ENCODE data around the gene CNGB1.
"Not testable (repeated sequence)": the region's sequence is repeated elsewhere in the genome, so short reads cannot be mapped to it uniquely, and the experiment has no call there.

The CNGB1 gene

GRCh38 chr16:57970970-57971369 is at the start of gene CNGB1:
Gene CNGB1, minus strand, starts transcription at chr16:57971128. Its CDS starts 3,842 bp downstream, at chr16:57967286.
- no peak for DNase-seq (ENCODE audit: low read depth in 2 of 2, low spot score in 1 of 2)

DNA sequence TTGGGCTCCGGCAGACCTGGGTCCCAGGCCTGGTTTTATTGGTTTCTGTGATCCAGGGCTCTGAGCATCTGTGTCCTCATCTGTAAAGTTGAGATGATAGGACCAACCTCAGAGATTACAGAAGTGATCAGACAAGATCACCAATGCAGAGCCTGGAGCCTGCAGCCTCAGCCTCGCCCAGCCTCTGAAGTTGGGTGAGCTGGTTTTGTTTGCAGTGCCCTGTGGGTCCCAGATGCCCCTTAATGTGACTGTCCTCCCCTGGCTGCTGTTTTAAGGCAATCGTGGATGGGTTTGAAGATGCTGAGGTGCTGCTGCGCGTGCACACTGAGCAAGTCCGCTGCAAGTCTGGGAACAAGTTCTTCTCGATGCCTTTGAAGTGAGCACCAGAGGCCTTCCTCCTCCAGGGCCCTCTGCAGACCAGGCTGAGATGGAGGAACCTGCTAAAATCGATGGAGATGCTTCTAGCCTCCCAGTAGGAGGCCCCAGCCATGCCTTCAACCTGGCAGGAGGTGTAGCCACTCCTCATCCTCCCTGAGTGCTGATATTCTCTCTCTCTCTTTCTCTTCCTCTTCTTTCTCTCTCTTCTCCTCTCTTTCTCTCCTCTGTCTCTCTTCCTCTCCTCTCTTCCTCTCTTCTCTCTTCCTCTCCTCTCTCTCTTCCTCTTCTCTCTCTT is 49.1 kb upstream of the CNGB1 start:
- no peak for DNase-seq (ENCODE audit: low read depth in 2 of 2, low spot score in 1 of 2)

- no peak for DNase-seq (ENCODE audit: low read depth in 2 of 2, low spot score in 1 of 2)
Observed at GRCh38 chr16:58018803-58019202, 47.9 kb upstream of the CNGB1 start.

- DNase-seq (ENCODE audit: low read depth in 2 of 2, low spot score in 1 of 2): no peak
Observed at GRCh38 chr16:58016840-58017446, 46.0 kb upstream of the CNGB1 start.

- no peak for DNase-seq (ENCODE audit: low read depth in 2 of 2, low spot score in 1 of 2)
Observed at GRCh38 chr16:58013201-58013956, 42.5 kb upstream of the CNGB1 start.

DNA sequence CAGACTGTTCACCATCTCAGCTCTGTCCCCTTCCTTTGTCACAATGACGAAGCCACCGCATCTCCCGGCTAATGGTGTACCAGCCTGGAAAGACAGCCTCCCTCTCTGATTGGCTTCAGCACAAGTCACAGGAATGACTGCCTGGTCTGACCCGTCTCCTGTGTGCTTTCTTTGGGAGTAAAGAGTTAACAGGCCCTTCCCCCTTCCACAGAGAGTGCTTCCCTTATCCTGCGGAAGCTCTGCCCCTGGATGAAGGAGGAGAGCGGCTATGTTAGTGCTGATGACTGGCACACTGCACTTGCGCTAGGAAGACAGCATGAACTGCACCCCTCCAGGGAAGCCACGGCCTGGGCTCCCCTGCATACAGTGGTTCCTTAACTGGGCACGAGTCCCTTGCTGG is 41.6 kb upstream of the CNGB1 start:
- no peak for DNase-seq (ENCODE audit: low read depth in 2 of 2, low spot score in 1 of 2)

GRCh38 chr16:58011652-58012051 is 40.7 kb upstream of the CNGB1 start:
- DNase-seq (ENCODE audit: low read depth in 2 of 2, low spot score in 1 of 2): no peak

- no peak for DNase-seq (ENCODE audit: low read depth in 2 of 2, low spot score in 1 of 2)
Observed at GRCh38 chr16:58010886-58011285, 40.0 kb upstream of the CNGB1 start.

- DNase-seq (ENCODE audit: low read depth in 2 of 2, low spot score in 1 of 2): no peak
Observed at GRCh38 chr16:58009856-58010416, 39.0 kb upstream of the CNGB1 start.

- not testable (repeated sequence) for DNase-seq (ENCODE audit: low read depth in 2 of 2, low spot score in 1 of 2)
Observed at GRCh38 chr16:58004736-58005135, 33.8 kb upstream of the CNGB1 start.

DNA sequence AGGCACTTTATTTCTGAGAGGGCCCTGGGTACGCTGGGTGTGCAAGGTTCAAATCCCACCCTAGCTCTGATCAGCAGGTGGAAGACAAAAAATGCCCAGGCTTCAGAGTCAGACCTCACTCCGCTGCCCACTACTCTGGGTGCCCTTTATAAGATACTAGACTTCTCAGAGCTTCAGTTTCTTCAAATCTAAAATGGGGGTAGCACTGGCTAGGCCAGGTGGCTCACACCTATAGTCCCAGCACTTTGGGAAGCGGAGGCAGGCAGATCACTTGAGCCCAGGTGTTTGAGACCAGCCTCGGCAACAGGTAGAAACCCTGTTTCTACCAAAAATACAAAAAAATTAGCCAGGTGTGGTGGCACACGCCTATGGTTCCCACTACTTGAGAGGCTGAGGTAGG is 32.0 kb upstream of the CNGB1 start:
- no peak for DNase-seq (ENCODE audit: low read depth in 2 of 2, low spot score in 1 of 2)

DNA sequence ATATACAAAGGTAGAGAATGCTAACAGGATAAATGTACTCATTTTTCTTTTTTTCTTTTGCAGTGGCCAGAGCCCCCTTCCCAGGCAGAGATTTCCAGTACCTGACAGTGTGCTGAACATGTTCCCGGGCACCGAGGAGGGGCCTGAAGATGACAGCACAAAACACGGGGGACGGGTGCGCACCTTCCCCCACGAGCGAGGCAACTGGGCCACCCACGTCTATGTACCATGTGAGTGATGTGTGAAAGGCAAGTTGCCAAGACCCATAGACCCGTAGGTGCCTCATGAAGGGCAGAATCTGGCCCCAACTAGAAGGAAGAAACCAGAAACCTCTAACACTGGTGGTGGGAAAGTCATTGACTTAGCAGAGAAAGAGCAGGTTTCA is 31.5 kb upstream of the CNGB1 start:
- no peak for DNase-seq (ENCODE audit: low read depth in 2 of 2, low spot score in 1 of 2)

DNA sequence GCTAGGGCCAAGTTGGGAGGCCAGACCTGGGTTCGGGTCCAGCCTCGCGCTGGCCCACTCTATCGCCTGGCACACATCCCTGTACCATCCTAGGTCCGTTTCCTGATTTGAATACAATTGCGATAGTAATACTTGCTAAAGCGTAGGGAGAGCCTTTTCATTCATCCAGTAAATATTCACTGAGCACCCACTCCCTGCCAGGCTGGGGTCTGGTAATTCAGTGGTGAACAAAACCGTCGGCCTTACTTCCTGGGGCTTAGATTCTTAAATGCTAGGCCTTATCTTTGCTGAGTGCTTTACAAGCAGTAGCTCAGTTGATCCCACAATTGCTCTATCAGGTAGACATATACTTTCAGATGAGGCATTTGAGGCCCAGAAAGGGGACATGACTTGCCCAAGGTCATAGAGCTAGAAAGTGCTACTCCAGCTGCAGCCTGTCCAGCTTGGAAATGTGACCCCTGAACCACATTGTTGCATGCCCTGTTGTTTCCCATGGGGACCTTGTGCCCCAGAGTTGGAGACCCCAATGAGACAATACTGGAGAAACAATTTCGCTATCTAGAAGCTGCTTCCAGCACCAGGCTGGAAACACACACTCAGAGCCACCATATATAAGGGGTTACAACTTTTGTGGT is 31.0 kb upstream of the CNGB1 start:
- no peak for DNase-seq (ENCODE audit: low read depth in 2 of 2, low spot score in 1 of 2)

- peak; percentile 53 to 67 for DNase-seq (ENCODE audit: low read depth in 2 of 2, low spot score in 1 of 2)
Observed at GRCh38 chr16:58000706-58001676, 30.1 kb upstream of the CNGB1 start, which contains the start of gene USB1. Gene USB1, plus strand, starts transcription at chr16:58001407. Its CDS starts 77 bp downstream, at chr16:58001484.

GRCh38 chr16:57999971-58000705 is 29.2 kb upstream of the CNGB1 start, which contains the start of gene ZNF319:
Gene ZNF319, minus strand, starts transcription at chr16:58000672. Its CDS starts 2,407 bp downstream, at chr16:57998265.
- no peak for DNase-seq (ENCODE audit: low read depth in 2 of 2, low spot score in 1 of 2)

GRCh38 chr16:57999366-57999970 is 28.5 kb upstream of the CNGB1 start:
- no peak for DNase-seq (ENCODE audit: low read depth in 2 of 2, low spot score in 1 of 2)

DNA sequence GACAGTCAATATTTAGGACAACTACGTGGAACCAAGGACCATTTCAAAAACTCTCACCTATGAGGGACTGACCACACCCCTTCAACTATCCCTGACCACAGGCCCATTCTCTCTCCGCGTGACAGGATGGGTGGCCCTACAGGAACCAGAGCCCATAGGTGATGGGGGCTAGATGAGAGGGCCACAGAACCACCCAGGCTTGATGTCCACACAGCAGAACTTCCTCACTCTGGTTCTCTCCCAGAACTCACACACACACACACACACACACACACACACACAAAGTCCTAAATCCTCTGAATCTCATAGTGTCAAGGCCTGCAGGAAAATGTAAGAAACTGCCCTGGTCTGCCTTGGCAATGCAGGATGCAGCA is 28.1 kb upstream of the CNGB1 start:
- no peak for DNase-seq (ENCODE audit: low read depth in 2 of 2, low spot score in 1 of 2)

DNA sequence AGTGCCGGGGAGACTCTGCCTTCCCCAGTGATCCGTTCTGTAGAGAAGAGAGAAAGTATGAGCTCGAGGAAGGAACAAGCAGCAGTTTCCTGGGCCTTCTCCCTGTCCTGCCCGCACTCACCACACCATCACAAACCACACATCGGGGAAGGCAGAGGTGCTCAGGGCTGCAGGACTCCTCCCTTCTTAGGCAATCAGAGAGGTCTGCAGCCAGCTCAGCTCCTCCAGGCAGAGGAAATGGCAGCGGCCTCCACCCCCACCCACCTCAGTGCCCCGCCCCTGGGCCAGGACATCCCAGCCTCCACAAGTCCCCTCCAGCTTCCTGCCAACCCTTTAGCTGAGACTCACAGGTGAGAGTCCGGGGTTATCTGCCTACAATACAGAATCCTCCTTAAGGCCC is 27.6 kb upstream of the CNGB1 start:
- DNase-seq (ENCODE audit: low read depth in 2 of 2, low spot score in 1 of 2): peak in 1 of 2 donors; percentile 42

Data from stimulated activated CD8-positive, alpha-beta memory T cell treated with anti-CD3 and anti-CD28 coated beads, Interleukin-4, amount 100 ng/mL, for 4 hours (primary cell).